SK-N-SH (cell line): ENCODE data around the gene APOL4.

Source experiments
- CHD2 ChIP-seq: fragments of 150-350 bp; IDR thresholded peaks from 2 replicates; pipeline ENCODE4 v1.6.1; 2018; ENCODE audit warnings: low read length; ENCODE audit not compliant: partially characterized antibody
- EP300 ChIP-seq, 2 experiments: IDR thresholded peaks; 2 replicates each; pipeline versions ENCODE4 v1.4.0 to v1.6.1; 2012; ENCODE audit warnings: borderline replicate concordance in 1 of 2, low read depth in 1 of 2, low read length in 1 of 2
- EZH2phosphoT487 ChIP-seq: fragments of 200-600 bp; sonication (generic); IDR thresholded peaks from 2 replicates; pipeline ENCODE4 v1.6.1; 2017; ENCODE audit warnings: low read depth, mixed run types, mild to moderate bottlenecking, antibody characterized with exemption, moderate library complexity, borderline replicate concordance
- JUND ChIP-seq: IDR thresholded peaks from 2 replicates; pipeline ENCODE4 v1.4.0; 2012
- RAD21 ChIP-seq: IDR thresholded peaks from 2 replicates; pipeline ENCODE4 v1.6.1; 2012; ENCODE audit warnings: mild to moderate bottlenecking, low read length
- RCOR1 ChIP-seq: fragments of 150-350 bp; IDR thresholded peaks from 2 replicates; pipeline ENCODE4 v1.6.1; 2017; ENCODE audit warnings: antibody characterized with exemption, low read length
- RFX5 ChIP-seq: IDR thresholded peaks from 2 replicates; pipeline ENCODE4 v1.6.1; 2012; ENCODE audit warnings: mild to moderate bottlenecking, improper control_type of control experiment, low read length
- TCF12 ChIP-seq: IDR thresholded peaks from 2 replicates; pipeline ENCODE4 v1.4.0; 2012
- TEAD4 ChIP-seq: IDR thresholded peaks from 2 replicates; pipeline ENCODE4 v1.4.0; 2012; ENCODE audit warnings: mild to moderate bottlenecking, borderline replicate concordance; ENCODE audit not compliant: insufficient read depth
- TF ChIP-seq, protein P1 (sequence below): fragments of 200-600 bp; sonication (generic); IDR thresholded peaks from 2 replicates; pipeline ENCODE4 v1.6.1; 2017; ENCODE audit warnings: antibody characterized with exemption, mild to moderate bottlenecking, moderate library complexity
- TF ChIP-seq, protein P2 (sequence below): fragments of 150-350 bp; IDR thresholded peaks from 2 replicates; pipeline ENCODE4 v1.6.1; 2017; ENCODE audit warnings: antibody characterized with exemption, low read length, low read depth, borderline replicate concordance
- TF ChIP-seq, protein P3 (sequence below): IDR thresholded peaks from 2 replicates; pipeline ENCODE4 v1.4.0; 2012; ENCODE audit warnings: low read depth
- TF ChIP-seq, protein P4 (sequence below): IDR thresholded peaks from 2 replicates; pipeline ENCODE4 v1.6.1; 2012; ENCODE audit warnings: mild to moderate bottlenecking, low read depth, low read length, moderate library complexity

DNA sequence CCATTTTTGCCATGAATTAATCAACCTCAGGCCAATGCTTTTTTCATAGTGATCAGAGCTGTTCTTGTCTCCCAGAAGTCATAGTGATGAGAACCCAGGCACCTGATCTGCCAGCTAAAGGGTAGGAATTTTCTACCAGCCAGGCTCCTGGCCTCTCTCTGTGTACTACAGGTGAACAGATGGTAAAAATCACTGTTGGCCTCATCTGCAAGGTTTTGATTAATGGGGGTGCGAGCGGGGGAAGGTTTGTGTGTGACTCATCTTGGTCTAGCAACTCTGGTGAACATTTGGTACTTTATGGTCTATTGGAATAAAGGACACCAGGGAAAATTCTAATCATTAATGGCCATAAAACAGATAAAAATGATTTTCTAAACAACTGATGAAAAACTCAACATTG is 14.4 kb upstream of the APOL4 start:
- no peak for TF ChIP-seq EZH2phosphoT487
- TF ChIP-seq, protein P1, sequence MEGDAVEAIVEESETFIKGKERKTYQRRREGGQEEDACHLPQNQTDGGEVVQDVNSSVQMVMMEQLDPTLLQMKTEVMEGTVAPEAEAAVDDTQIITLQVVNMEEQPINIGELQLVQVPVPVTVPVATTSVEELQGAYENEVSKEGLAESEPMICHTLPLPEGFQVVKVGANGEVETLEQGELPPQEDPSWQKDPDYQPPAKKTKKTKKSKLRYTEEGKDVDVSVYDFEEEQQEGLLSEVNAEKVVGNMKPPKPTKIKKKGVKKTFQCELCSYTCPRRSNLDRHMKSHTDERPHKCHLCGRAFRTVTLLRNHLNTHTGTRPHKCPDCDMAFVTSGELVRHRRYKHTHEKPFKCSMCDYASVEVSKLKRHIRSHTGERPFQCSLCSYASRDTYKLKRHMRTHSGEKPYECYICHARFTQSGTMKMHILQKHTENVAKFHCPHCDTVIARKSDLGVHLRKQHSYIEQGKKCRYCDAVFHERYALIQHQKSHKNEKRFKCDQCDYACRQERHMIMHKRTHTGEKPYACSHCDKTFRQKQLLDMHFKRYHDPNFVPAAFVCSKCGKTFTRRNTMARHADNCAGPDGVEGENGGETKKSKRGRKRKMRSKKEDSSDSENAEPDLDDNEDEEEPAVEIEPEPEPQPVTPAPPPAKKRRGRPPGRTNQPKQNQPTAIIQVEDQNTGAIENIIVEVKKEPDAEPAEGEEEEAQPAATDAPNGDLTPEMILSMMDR: no peak
- no peak for TF ChIP-seq CHD2
- TF ChIP-seq RFX5: no peak
- TF ChIP-seq, protein P2, sequence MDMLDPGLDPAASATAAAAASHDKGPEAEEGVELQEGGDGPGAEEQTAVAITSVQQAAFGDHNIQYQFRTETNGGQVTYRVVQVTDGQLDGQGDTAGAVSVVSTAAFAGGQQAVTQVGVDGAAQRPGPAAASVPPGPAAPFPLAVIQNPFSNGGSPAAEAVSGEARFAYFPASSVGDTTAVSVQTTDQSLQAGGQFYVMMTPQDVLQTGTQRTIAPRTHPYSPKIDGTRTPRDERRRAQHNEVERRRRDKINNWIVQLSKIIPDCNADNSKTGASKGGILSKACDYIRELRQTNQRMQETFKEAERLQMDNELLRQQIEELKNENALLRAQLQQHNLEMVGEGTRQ: no peak
- TF ChIP-seq, protein P3, sequence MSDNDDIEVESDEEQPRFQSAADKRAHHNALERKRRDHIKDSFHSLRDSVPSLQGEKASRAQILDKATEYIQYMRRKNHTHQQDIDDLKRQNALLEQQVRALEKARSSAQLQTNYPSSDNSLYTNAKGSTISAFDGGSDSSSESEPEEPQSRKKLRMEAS: no peak
- no peak for TF ChIP-seq RCOR1
- no peak for TF ChIP-seq RAD21
- TF ChIP-seq, protein P4, sequence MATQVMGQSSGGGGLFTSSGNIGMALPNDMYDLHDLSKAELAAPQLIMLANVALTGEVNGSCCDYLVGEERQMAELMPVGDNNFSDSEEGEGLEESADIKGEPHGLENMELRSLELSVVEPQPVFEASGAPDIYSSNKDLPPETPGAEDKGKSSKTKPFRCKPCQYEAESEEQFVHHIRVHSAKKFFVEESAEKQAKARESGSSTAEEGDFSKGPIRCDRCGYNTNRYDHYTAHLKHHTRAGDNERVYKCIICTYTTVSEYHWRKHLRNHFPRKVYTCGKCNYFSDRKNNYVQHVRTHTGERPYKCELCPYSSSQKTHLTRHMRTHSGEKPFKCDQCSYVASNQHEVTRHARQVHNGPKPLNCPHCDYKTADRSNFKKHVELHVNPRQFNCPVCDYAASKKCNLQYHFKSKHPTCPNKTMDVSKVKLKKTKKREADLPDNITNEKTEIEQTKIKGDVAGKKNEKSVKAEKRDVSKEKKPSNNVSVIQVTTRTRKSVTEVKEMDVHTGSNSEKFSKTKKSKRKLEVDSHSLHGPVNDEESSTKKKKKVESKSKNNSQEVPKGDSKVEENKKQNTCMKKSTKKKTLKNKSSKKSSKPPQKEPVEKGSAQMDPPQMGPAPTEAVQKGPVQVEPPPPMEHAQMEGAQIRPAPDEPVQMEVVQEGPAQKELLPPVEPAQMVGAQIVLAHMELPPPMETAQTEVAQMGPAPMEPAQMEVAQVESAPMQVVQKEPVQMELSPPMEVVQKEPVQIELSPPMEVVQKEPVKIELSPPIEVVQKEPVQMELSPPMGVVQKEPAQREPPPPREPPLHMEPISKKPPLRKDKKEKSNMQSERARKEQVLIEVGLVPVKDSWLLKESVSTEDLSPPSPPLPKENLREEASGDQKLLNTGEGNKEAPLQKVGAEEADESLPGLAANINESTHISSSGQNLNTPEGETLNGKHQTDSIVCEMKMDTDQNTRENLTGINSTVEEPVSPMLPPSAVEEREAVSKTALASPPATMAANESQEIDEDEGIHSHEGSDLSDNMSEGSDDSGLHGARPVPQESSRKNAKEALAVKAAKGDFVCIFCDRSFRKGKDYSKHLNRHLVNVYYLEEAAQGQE: no peak
- TF ChIP-seq JUND: no peak
- TF ChIP-seq EP300 (IDR thresholded peaks at IDR 0.05; ENCODE audit: borderline replicate concordance in 1 of 2, low read depth in 1 of 2, low read length in 1 of 2): no peak
- TF ChIP-seq TEAD4: no peak
- TF ChIP-seq TCF12: no peak
